Measurements from ENCODE around the gene ADAM12. TPM values are rescaled to one million over a fixed set of nuclear protein-coding genes. Genes with fewer than 3 reads are reported as not detected.

ADAM12 gene
- total RNA-seq, 1 donor from 2014 or later, result 100 TPM

DNA sequence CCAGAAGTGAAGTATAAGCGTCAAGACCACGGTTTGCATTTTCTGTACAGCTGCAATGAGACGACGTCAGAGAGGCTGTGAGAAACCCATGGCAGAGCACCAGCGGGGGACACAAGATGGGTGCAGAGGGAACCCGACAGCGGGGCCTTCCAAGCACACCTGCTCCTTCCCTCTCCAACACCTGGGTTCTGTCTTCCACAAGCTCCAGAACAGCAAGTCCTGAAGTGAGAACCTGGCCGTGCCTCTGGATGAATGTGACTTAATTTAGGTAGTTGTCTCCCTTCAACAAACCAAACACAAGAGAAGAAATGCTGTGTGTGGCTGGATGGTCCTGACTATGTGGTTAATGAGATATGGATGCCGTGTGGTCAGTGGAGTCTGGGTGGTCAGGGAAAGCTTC lies 76.1 kb downstream of the ADAM12 start:
- H2AFZ ChIP-seq (ENCODE audit: low read depth, low read length), result no peak overlapping the region
- Mint-ChIP-seq H3K36me3 (ENCODE audit: low read depth, unreplicated experiment) (peaks cover 33% of the 10 kb centered on the region), H3K27ac (ENCODE audit: unreplicated experiment) (no peak overlapping the region), H3K4me1 (ENCODE audit: low read depth, unreplicated experiment) (peaks cover 10% of the 10 kb centered on the region), H3K4me3 (ENCODE audit: unreplicated experiment) (no peak overlapping the region), H3K27me3 (ENCODE audit: low read depth, unreplicated experiment) (no peaks in the 10 kb centered on the region), H3K9me3 (ENCODE audit: unreplicated experiment) (peaks cover 5% of the 10 kb centered on the region)
- no peak overlapping the region for H3K9ac ChIP-seq (ENCODE audit: low read length)
- peaks cover 40% of the 10 kb centered on the region for H4K20me1 ChIP-seq (ENCODE audit: insufficient read depth, low read length)
- peaks cover 61% of the 10 kb centered on the region for H3K79me2 ChIP-seq (ENCODE audit: insufficient read depth, low read length)
- DNase-seq (ENCODE audit: low read depth), result no peak
- no peak for FAIRE-seq
- no peak for TF ChIP-seq EZH2 (IDR thresholded peaks at IDR 0.05; ENCODE audit: insufficient read depth, low read length)
- TF ChIP-seq, protein P1, sequence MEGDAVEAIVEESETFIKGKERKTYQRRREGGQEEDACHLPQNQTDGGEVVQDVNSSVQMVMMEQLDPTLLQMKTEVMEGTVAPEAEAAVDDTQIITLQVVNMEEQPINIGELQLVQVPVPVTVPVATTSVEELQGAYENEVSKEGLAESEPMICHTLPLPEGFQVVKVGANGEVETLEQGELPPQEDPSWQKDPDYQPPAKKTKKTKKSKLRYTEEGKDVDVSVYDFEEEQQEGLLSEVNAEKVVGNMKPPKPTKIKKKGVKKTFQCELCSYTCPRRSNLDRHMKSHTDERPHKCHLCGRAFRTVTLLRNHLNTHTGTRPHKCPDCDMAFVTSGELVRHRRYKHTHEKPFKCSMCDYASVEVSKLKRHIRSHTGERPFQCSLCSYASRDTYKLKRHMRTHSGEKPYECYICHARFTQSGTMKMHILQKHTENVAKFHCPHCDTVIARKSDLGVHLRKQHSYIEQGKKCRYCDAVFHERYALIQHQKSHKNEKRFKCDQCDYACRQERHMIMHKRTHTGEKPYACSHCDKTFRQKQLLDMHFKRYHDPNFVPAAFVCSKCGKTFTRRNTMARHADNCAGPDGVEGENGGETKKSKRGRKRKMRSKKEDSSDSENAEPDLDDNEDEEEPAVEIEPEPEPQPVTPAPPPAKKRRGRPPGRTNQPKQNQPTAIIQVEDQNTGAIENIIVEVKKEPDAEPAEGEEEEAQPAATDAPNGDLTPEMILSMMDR (IDR thresholded peaks at IDR 0.05; ENCODE audit: insufficient read depth, low read depth, low read length), result no peak
- no peak overlapping the region for H3K27ac ChIP-seq (ENCODE audit: low read depth, low read length)
- no peak overlapping the region for H3K4me2 ChIP-seq (ENCODE audit: low read length)
- H3K36me3 ChIP-seq (ENCODE audit: insufficient read depth, low read length), result peaks cover 23% of the 10 kb centered on the region
- peaks cover 17% of the 10 kb centered on the region for H3K4me1 ChIP-seq (ENCODE audit: insufficient read depth, low read length)
- H3K9me3 ChIP-seq (ENCODE audit: insufficient read depth, low read depth, low read length), result no peaks in the 10 kb centered on the region
- no peak overlapping the region for H3K4me3 ChIP-seq (ENCODE audit: insufficient read depth, low read depth, low read length)
- H3K27me3 ChIP-seq (ENCODE audit: insufficient read depth, low read length), result no peaks in the 10 kb centered on the region

DNA sequence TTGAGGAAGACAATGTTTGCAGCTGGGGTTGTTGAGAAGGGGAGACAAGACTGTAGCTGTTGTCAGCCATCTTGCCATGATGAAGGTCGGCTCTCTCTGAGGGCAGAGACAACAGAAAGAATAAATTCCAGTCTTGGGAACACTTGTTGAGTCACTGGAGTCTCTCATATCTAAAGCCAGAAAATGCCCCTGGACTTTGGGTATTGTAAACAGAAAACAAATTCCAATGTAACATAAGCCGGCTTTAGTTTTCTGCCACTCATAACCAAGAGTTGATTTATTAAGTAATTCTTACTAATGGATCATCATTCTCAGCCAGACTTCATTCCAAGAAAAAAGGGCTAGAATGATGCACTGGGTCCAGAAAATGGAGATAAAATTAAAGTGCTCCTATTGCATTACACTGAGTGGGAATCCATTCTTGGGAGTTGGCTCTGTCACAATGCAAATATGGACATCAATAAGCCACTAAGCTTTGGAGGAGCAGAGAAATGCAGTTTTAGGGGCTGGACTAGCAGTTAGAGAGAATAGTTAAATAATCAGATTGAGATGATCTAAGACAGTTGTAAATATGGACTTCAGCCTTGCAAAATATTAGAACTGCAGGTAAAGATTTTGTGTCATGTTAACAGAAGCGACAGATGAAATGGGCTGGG lies 78.9 kb downstream of the ADAM12 start:
- Histone ChIP-seq H4K20me1 (ENCODE audit: insufficient read depth, low read length) (peaks cover 25% of the 10 kb centered on the region), H3K4me3 (ENCODE audit: insufficient read depth, low read depth, low read length) (no peak overlapping the region), H3K79me2 (ENCODE audit: insufficient read depth, low read length) (peaks cover 61% of the 10 kb centered on the region), H3K27me3 (ENCODE audit: insufficient read depth, low read length) (no peaks in the 10 kb centered on the region), H3K9me3 (ENCODE audit: insufficient read depth, low read depth, low read length) (no peaks in the 10 kb centered on the region), H3K9ac (ENCODE audit: low read length) (no peak overlapping the region), H3K4me1 (ENCODE audit: insufficient read depth, low read length) (no peaks in the 10 kb centered on the region), H2AFZ (ENCODE audit: low read depth, low read length) (no peak overlapping the region), H3K4me2 (ENCODE audit: low read length) (no peak overlapping the region), H3K36me3 (ENCODE audit: insufficient read depth, low read length) (peaks cover 17% of the 10 kb centered on the region), H3K27ac (ENCODE audit: low read depth, low read length) (no peak overlapping the region)
- H3K27me3 Mint-ChIP-seq (ENCODE audit: low read depth, unreplicated experiment), result no peaks in the 10 kb centered on the region
- H3K9me3 Mint-ChIP-seq (ENCODE audit: unreplicated experiment), result peaks cover 5% of the 10 kb centered on the region
- no peak overlapping the region for H3K4me3 Mint-ChIP-seq (ENCODE audit: unreplicated experiment)
- no peak overlapping the region for H3K27ac Mint-ChIP-seq (ENCODE audit: unreplicated experiment)
- H3K4me1 Mint-ChIP-seq (ENCODE audit: low read depth, unreplicated experiment), result no peaks in the 10 kb centered on the region
- DNase-seq (ENCODE audit: low read depth) (no peak), FAIRE-seq (no peak)
- H3K36me3 Mint-ChIP-seq (ENCODE audit: low read depth, unreplicated experiment), result peaks cover 24% of the 10 kb centered on the region
- TF ChIP-seq, protein P1 (IDR thresholded peaks at IDR 0.05; ENCODE audit: insufficient read depth, low read depth, low read length), result no peak
- no peak for TF ChIP-seq EZH2 (IDR thresholded peaks at IDR 0.05; ENCODE audit: insufficient read depth, low read length)

All from astrocyte (in vitro differentiated cells and primary cell).